HepG2 (cell line): ENCODE data around the gene GALR3. TPM values are rescaled to one million over a fixed set of nuclear protein-coding genes. Genes with fewer than 3 reads are reported as not detected.

Experiments used
- AGO2 ChIP-seq: fragments of 200-400 bp; formaldehyde crosslinking; optimal IDR thresholded peaks from 2 replicates; pipeline ENCODE3; 2017; ENCODE audit warnings: mild to moderate bottlenecking, low read depth, low read length, moderate library complexity
- HINFP ChIP-seq: sonication (generic); formaldehyde crosslinking; IDR thresholded peaks from 2 replicates; pipeline ENCODE4 v1.4.0; 2020; ENCODE audit warnings: low read depth, mild to moderate bottlenecking, missing genetic modification reagents
- HOXA7 ChIP-seq: sonication (generic); formaldehyde crosslinking; IDR thresholded peaks from 2 replicates; pipeline ENCODE4 v1.8.1; 2022; ENCODE audit warnings: mild to moderate bottlenecking, missing genetic modification reagents, moderate library complexity
- JUN ChIP-seq: sonication (generic); formaldehyde crosslinking; IDR thresholded peaks from 2 replicates; pipeline ENCODE4 v1.4.0; 2020; ENCODE audit warnings: mild to moderate bottlenecking, missing genetic modification reagents
- PAX8 ChIP-seq: sonication (generic); formaldehyde crosslinking; IDR thresholded peaks from 2 replicates; pipeline ENCODE4 v1.8.0; 2022; ENCODE audit warnings: mild to moderate bottlenecking, missing genetic modification reagents, borderline replicate concordance
- POLR2A ChIP-seq, 2 experiments: IDR thresholded peaks; 2 replicates each; pipeline ENCODE4 v1.6.1; 2011; ENCODE audit warnings: low read depth in 2 of 2, low read length in 2 of 2, mild to moderate bottlenecking in 1 of 2, moderate library complexity in 1 of 2; ENCODE audit not compliant: insufficient read depth in 1 of 2
- RBM22 ChIP-seq: fragments of 200-400 bp; formaldehyde crosslinking; optimal IDR thresholded peaks from 2 replicates; pipeline ENCODE3; 2017; ENCODE audit warnings: mild to moderate bottlenecking, low read length, moderate library complexity
- REL ChIP-seq: sonication (generic); formaldehyde crosslinking; conservative IDR thresholded peaks from 2 replicates; pipeline ENCODE4 v1.8.0; 2022; ENCODE audit warnings: mild to moderate bottlenecking, missing genetic modification reagents, moderate library complexity
- SMAD1 ChIP-seq: sonication (generic); formaldehyde crosslinking; IDR thresholded peaks from 2 replicates; pipeline ENCODE4 v1.4.0; 2020; ENCODE audit warnings: missing genetic modification reagents, low read depth, mild to moderate bottlenecking, borderline replicate concordance
- ZC3H4 ChIP-seq: sonication (generic); formaldehyde crosslinking; IDR thresholded peaks from 2 replicates; pipeline ENCODE4 v1.4.0; 2020; ENCODE audit warnings: missing genetic modification reagents, borderline replicate concordance
- ZMYM3 ChIP-seq: sonication (generic); formaldehyde crosslinking; IDR thresholded peaks from 2 replicates; pipeline ENCODE4 v1.5.1; 2020; ENCODE audit warnings: mild to moderate bottlenecking, missing genetic modification reagents
- ZNF121 ChIP-seq: sonication (generic); formaldehyde crosslinking; IDR thresholded peaks from 2 replicates; pipeline ENCODE4 v1.5.0; 2020; ENCODE audit warnings: mild to moderate bottlenecking, missing genetic modification reagents
- ZNF235 ChIP-seq: sonication (generic); formaldehyde crosslinking; IDR thresholded peaks from 2 replicates; pipeline ENCODE4 v1.8.1; 2023; ENCODE audit warnings: mild to moderate bottlenecking, missing genetic modification reagents, borderline replicate concordance
- ZNF282 ChIP-seq: fragments of 450-650 bp; IDR thresholded peaks from 2 replicates; pipeline ENCODE4 v1.6.1; 2018; ENCODE audit not compliant: partially characterized antibody
- ZNF644 ChIP-seq: IDR thresholded peaks from 2 replicates; pipeline ENCODE4 v1.6.1; 2016; ENCODE audit warnings: low read depth
- ZNF678 ChIP-seq: sonication (generic); formaldehyde crosslinking; IDR thresholded peaks from 2 replicates; pipeline ENCODE4 v1.4.0; 2020; ENCODE audit warnings: mild to moderate bottlenecking, missing genetic modification reagents
- ZNF878 ChIP-seq: sonication (generic); formaldehyde crosslinking; IDR thresholded peaks from 2 replicates; pipeline ENCODE4 v1.8.1; 2023; ENCODE audit warnings: mild to moderate bottlenecking, missing genetic modification reagents, moderate library complexity
- polyA plus RNA-seq, 8 experiments: library from polyadenylated mRNA; depleted of rRNA in 3 of 8; stranded (reverse) in 7 of 8; unstranded in 1 of 8; fragments of >200 nt; fragmentation: Illumina TruSeq in 4 of 8; extraction: Trizol in 4 of 8; gene quantifications; 2 replicates each; pipeline versions ENCODE4 v1.2.1 to v1.2.3, GENCODE V29; 2011 to 2016; ENCODE audit warnings: low read depth in 4 of 8, missing spikeins in 1 of 8, mixed read lengths in 1 of 8; ENCODE audit not compliant: insufficient read depth in 1 of 8
- total RNA-seq, 5 experiments: library from RNA; depleted of rRNA; stranded (reverse); fragments of >200 nt; fragmentation: Illumina TruSeq; extraction: Trizol; gene quantifications; 2 replicates each; pipeline ENCODE4 v1.2.3, GENCODE V29; 2016; ENCODE audit warnings: low read depth in 1 of 5
- TF ChIP-seq, protein P1 (sequence below): sonication (generic); formaldehyde crosslinking; IDR thresholded peaks from 2 replicates; pipeline ENCODE4 v1.4.0; 2020; ENCODE audit warnings: missing genetic modification reagents; ENCODE audit errors: not compliant biosample characterization
- TF ChIP-seq, protein P2 (sequence below): sonication (generic); formaldehyde crosslinking; IDR thresholded peaks from 2 replicates; pipeline ENCODE4 v1.4.0; 2020; ENCODE audit warnings: mild to moderate bottlenecking, missing genetic modification reagents

The GALR3 gene
- total and polyA plus RNA-seq, 2 of the 13 experiments (the other 11 are each of a cell fraction or from before 2014, with no cell fraction given) = 0.13 TPM; not detected in 1

- no peak; the same call in 1 of the 2 replicates for TF ChIP-seq ZC3H4 (CRISPR knock-in tag)
- TF ChIP-seq, protein P1, sequence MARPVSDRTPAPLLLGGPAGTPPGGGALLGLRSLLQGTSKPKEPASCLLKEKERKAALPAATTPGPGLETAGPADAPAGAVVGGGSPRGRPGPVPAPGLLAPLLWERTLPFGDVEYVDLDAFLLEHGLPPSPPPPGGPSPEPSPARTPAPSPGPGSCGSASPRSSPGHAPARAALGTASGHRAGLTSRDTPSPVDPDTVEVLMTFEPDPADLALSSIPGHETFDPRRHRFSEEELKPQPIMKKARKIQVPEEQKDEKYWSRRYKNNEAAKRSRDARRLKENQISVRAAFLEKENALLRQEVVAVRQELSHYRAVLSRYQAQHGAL = no peak
- TF ChIP-seq ZMYM3 (CRISPR knock-in tag) = peak; percentile 29; the same call in 1 of the 2 replicates
- no peak for TF ChIP-seq ZNF878 (CRISPR knock-in tag)
- TF ChIP-seq HINFP (CRISPR knock-in tag) = no peak
- TF ChIP-seq AGO2 = peak; percentile 20
- no peak for TF ChIP-seq REL
- peak; percentile 33; the same call in 1 of the 2 replicates for TF ChIP-seq ZNF121 (CRISPR knock-in tag)
- no peak for TF ChIP-seq ZNF282
- no peak for TF ChIP-seq PAX8 (CRISPR knock-in tag)
- TF ChIP-seq, protein P2, sequence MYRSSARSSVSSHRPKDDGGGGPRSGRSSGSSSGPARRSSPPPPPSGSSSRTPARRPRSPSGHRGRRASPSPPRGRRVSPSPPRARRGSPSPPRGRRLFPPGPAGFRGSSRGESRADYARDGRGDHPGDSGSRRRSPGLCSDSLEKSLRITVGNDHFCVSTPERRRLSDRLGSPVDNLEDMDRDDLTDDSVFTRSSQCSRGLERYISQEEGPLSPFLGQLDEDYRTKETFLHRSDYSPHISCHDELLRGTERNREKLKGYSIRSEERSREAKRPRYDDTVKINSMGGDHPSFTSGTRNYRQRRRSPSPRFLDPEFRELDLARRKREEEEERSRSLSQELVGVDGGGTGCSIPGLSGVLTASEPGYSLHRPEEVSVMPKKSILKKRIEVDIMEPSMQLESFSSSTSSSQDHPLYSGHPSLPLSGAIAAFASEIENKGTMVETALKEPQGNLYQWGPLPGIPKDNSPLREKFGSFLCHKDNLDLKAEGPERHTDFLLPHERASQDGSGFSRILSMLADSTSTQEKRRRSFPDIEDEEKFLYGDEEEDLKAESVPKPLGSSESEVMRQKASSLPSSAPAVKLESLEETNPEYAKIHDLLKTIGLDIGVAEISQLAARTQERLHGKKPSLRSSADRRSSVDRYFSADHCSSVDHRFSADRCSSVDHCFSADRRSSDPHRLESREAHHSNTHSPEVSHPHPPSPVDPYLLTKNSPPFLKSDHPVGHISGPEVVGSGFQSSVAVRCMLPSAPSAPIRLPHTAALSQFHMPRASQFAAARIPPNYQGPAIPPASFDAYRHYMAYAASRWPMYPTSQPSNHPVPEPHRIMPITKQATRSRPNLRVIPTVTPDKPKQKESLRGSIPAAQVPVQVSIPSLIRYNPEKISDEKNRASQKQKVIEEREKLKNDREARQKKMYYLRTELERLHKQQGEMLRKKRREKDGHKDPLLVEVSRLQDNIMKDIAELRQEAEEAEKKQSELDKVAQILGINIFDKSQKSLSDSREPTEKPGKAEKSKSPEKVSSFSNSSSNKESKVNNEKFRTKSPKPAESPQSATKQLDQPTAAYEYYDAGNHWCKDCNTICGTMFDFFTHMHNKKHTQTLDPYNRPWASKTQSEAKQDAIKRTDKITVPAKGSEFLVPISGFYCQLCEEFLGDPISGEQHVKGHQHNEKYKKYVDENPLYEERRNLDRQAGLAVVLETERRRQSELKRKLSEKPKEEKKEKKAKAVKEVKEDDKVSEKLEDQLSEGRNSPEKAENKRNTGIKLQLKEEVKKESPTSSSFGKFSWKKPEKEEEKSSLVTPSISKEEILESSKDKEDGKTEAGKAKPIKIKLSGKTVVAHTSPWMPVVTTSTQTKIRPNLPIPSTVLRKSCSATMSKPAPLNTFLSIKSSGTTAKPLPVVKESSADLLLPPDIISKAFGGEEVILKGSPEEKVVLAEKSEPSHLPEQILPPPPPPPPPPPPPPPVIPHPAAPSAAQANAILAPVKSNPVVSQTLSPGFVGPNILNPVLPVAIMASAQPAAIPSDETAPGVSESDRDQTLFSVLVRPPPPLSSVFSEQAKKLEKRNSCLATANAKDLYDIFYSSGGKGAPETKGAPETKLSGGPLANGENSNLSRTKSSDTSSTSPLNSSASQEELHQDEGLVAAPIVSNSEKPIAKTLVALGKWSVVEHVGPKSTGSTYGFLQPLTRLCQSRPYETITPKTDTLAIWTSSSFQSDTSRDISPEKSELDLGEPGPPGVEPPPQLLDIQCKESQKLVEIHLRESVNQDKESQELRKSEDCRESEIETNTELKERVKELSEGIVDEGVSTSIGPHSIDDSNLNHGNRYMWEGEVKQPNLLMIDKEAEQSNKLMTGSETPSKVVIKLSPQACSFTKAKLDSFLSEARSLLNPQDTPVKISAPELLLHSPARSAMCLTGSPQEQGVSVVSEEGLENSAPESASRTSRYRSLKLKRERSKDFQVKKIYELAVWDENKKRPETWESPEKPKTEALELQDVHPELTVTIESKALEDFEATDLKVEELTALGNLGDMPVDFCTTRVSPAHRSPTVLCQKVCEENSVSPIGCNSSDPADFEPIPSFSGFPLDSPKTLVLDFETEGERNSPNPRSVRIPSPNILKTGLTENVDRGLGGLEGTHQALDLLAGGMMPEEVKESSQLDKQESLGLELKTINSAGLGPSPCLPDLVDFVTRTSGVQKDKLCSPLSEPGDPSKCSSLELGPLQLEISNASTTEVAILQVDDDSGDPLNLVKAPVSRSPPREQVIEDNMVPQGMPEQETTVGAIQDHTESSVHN (CRISPR knock-in tag) = no peak
- no peak for TF ChIP-seq ZNF644 (CRISPR knock-in tag)
- no peak for TF ChIP-seq JUN (CRISPR knock-in tag)
- TF ChIP-seq HOXA7 = no peak
- TF ChIP-seq ZNF678 (CRISPR knock-in tag) = no peak
- TF ChIP-seq POLR2A (IDR thresholded peaks at IDR 0.05; ENCODE audit: insufficient read depth in 1 of 2, low read depth in 2 of 2, low read length in 2 of 2) = peak in 1 of 2 experiments; percentile 49; a peak in 1 of 4 replicates
- TF ChIP-seq RBM22 = peak; percentile 43
- no peak for TF ChIP-seq ZNF235 (CRISPR knock-in tag)
- TF ChIP-seq SMAD1 (CRISPR knock-in tag) = no peak
Observed at GRCh38 chr22:37811867-37812266, 11.3 kb upstream of the GALR3 start (continued).
